DND-41 (cell line): ENCODE data around the gene CABLES2.

ENCODE experiments used
- ATAC-seq: fragments of 200-7000 bp; cut with Tn5 transposase; 3 replicates; pipeline ENCODE4 v1.9.1; 2021; ENCODE audit warnings: low read depth; ENCODE audit not compliant: insufficient read depth
- DNase-seq: peaks from one replicate; pipeline ENCODE4 v3.0.0-alpha.2; 2020
- H2AFZ ChIP-seq: 2 replicates; pipeline ENCODE4 v1.6.0; 2012; ENCODE audit warnings: low read depth, low read length
- H3K27ac ChIP-seq: 2 replicates; pipeline ENCODE4 v1.5.1; 2012; ENCODE audit warnings: low read length, inconsistent platforms
- H3K27me3 ChIP-seq: fragments of 200-600 bp; sonication (generic); 2 replicates; pipeline ENCODE4 v1.6.0; 2012; ENCODE audit warnings: low read length, mild to moderate bottlenecking, inconsistent platforms; ENCODE audit not compliant: insufficient read depth, poor library complexity
- H3K36me3 ChIP-seq: 2 replicates; pipeline ENCODE4 v1.5.1; 2012; ENCODE audit warnings: low read length, inconsistent platforms; ENCODE audit not compliant: insufficient read depth
- H3K4me1 ChIP-seq: 2 replicates; pipeline ENCODE4 v1.5.1; 2012; ENCODE audit warnings: mild to moderate bottlenecking, low read length; ENCODE audit not compliant: insufficient read depth
- H3K4me2 ChIP-seq: 2 replicates; pipeline ENCODE4 v1.6.0; 2012; ENCODE audit warnings: mild to moderate bottlenecking, moderate library complexity, low read length, inconsistent platforms; ENCODE audit not compliant: insufficient read depth
- H3K4me3 ChIP-seq, 2 experiments: fragments of 200-600 bp in 1 of 2; shearing (Covaris generic) in 1 of 2; 2 replicates each; pipeline ENCODE4 v1.5.1; 2012 to 2016; ENCODE audit warnings: inconsistent platforms in 2 of 2, low read length in 2 of 2, mild to moderate bottlenecking in 2 of 2, low read depth in 1 of 2, moderate library complexity in 1 of 2
- H3K79me2 ChIP-seq: 2 replicates; pipeline ENCODE4 v1.6.0; 2012; ENCODE audit warnings: low read length, inconsistent platforms; ENCODE audit not compliant: insufficient read depth
- H3K9ac ChIP-seq: 2 replicates; pipeline ENCODE4 v1.6.0; 2012; ENCODE audit warnings: low read depth, mild to moderate bottlenecking, inconsistent platforms, low read length, moderate library complexity
- H3K9me3 ChIP-seq: 2 replicates; pipeline ENCODE4 v1.5.1; 2012; ENCODE audit warnings: low read length, moderate library complexity, mild to moderate bottlenecking, inconsistent platforms; ENCODE audit not compliant: insufficient read depth, severe bottlenecking
- H4K20me1 ChIP-seq: 2 replicates; pipeline ENCODE4 v1.6.0; 2012; ENCODE audit warnings: low read length; ENCODE audit not compliant: insufficient read depth
- CTCF ChIP-seq: IDR thresholded peaks from 2 replicates; pipeline ENCODE4 v1.5.1; 2012; ENCODE audit warnings: borderline replicate concordance, low read length, moderate library complexity, mild to moderate bottlenecking; ENCODE audit not compliant: poor library complexity, severe bottlenecking; ENCODE audit errors: extremely low read depth
- EZH2 ChIP-seq: IDR thresholded peaks from 3 replicates; pipeline ENCODE4 v1.6.1; 2012; ENCODE audit warnings: borderline replicate concordance, low read depth, mild to moderate bottlenecking, moderate library complexity, low read length, inconsistent platforms; ENCODE audit not compliant: severe bottlenecking

CABLES2 gene

GRCh38 chr20:62378215-62378614 lies 28.9 kb downstream of the CABLES2 start:
- H3K9me3 ChIP-seq: no peaks in the 10 kb centered on the region
- no peak overlapping the region for H3K27ac ChIP-seq
- ATAC-seq (no peak), DNase-seq (no peak)
- no peak overlapping the region for H3K9ac ChIP-seq
- H3K36me3 ChIP-seq: peaks cover 11% of the 10 kb centered on the region
- H3K4me3 ChIP-seq: no peak overlapping the region
- no peak overlapping the region for H2AFZ ChIP-seq
- no peaks in the 10 kb centered on the region for H3K27me3 ChIP-seq
- H4K20me1 ChIP-seq: peaks cover 4% of the 10 kb centered on the region; the same call in 1 of the 2 replicates
- peaks cover 2% of the 10 kb centered on the region; the same call in 1 of the 2 replicates for H3K4me1 ChIP-seq
- TF ChIP-seq CTCF (no peak), EZH2 (no peak)
- no peak overlapping the region for H3K4me2 ChIP-seq
- no peaks in the 10 kb centered on the region for H3K79me2 ChIP-seq

GRCh38 chr20:62377615-62378178 lies 29.4 kb downstream of the CABLES2 start:
- H3K4me1 ChIP-seq: no peaks in the 10 kb centered on the region
- no peak overlapping the region for H2AFZ ChIP-seq
- no peaks in the 10 kb centered on the region for H3K79me2 ChIP-seq
- H3K4me2 ChIP-seq: no peak overlapping the region
- ATAC-seq: no peak
- TF ChIP-seq EZH2 (no peak), CTCF (no peak)
- 0 out of 2 replicates have a peak, but pooled peaks cover 4% of the 10 kb centered on the region for H4K20me1 ChIP-seq
- no peak for DNase-seq
- peaks cover 11% of the 10 kb centered on the region for H3K36me3 ChIP-seq
- no peak overlapping the region for H3K9ac ChIP-seq
- no peak overlapping the region for H3K27ac ChIP-seq
- H3K27me3 ChIP-seq: no peaks in the 10 kb centered on the region
- H3K4me3 ChIP-seq: no peak overlapping the region
- H3K9me3 ChIP-seq: no peaks in the 10 kb centered on the region

- H4K20me1 ChIP-seq: 0 out of 2 replicates have a peak, but pooled peaks cover 4% of the 10 kb centered on the region
- no peak for DNase-seq
- no peak overlapping the region for H3K27ac ChIP-seq
- H3K9ac ChIP-seq: no peak overlapping the region
- TF ChIP-seq EZH2: no peak
- no peak for TF ChIP-seq CTCF
- H3K4me3 ChIP-seq: no peak overlapping the region
- H3K4me1 ChIP-seq: no peaks in the 10 kb centered on the region
- no peak overlapping the region for H2AFZ ChIP-seq
- no peaks in the 10 kb centered on the region for H3K79me2 ChIP-seq
- H3K4me2 ChIP-seq: no peak overlapping the region
- no peaks in the 10 kb centered on the region for H3K27me3 ChIP-seq
- no peak for ATAC-seq
- no peaks in the 10 kb centered on the region for H3K9me3 ChIP-seq
- peaks cover 5% of the 10 kb centered on the region for H3K36me3 ChIP-seq
These were observed 30.0 kb downstream of the CABLES2 start for GRCh38 chr20:62377064-62377461.
